Fibroblast of villous mesenchyme (primary cell): ENCODE results near the gene PRDX1. TPM values are rescaled to one million over a fixed set of nuclear protein-coding genes. Genes with fewer than 3 reads are reported as not detected.

Experiments
- DNase-seq: peaks from one replicate; pipeline ENCODE4 v3.0.0-alpha.2; 2010; ENCODE audit warnings: low read depth
- H3K4me3 ChIP-seq: 2 replicates; pipeline ENCODE4 v1.5.1; 2011; ENCODE audit warnings: low read depth, mild to moderate bottlenecking, low read length
- CTCF ChIP-seq: IDR thresholded peaks from 2 replicates; pipeline ENCODE4 v1.5.1; 2012; ENCODE audit warnings: low read depth, mild to moderate bottlenecking, low read length; ENCODE audit not compliant: insufficient read depth
- total RNA-seq: library from RNA; depleted of rRNA; stranded (reverse); fragments of >200 nt; gene quantifications from 2 replicates; pipeline ENCODE4 v1.2.3, GENCODE V29; 2012

Gene PRDX1
- total RNA-seq, 1 donor = 523 TPM

GRCh38 chr1:45501505-45501859, 20.2 kb downstream of the PRDX1 start:
- DNase-seq = no peak
- no peak overlapping the region for H3K4me3 ChIP-seq
- TF ChIP-seq CTCF = no peak

- H3K4me3 ChIP-seq = peak overlapping the region; percentile 72
- no peak for DNase-seq
- TF ChIP-seq CTCF = no peak
These were observed 22.3 kb downstream of the PRDX1 start for GRCh38 chr1:45499415-45499769.

- TF ChIP-seq CTCF = no peak
- H3K4me3 ChIP-seq = no peak overlapping the region
- DNase-seq = no peak
These were observed 23.4 kb downstream of the PRDX1 start for GRCh38 chr1:45498279-45498678.

- H3K4me3 ChIP-seq = no peak overlapping the region
- peak; percentile 53 for TF ChIP-seq CTCF
- peak; percentile 60 for DNase-seq
These were observed 28.5 kb downstream of the PRDX1 start for GRCh38 chr1:45493116-45493697.

GRCh38 chr1:45492691-45493090, 29.0 kb downstream of the PRDX1 start:
- H3K4me3 ChIP-seq = no peak overlapping the region
- no peak for DNase-seq
- TF ChIP-seq CTCF = no peak

GRCh38 chr1:45491487-45492260, 30.0 kb downstream of the PRDX1 start:
- peak overlapping the region; percentile 87 for H3K4me3 ChIP-seq
- no peak for DNase-seq
- no peak for TF ChIP-seq CTCF
